ENCODE results near the gene ARMH4.

Gene ARMH4

DNA sequence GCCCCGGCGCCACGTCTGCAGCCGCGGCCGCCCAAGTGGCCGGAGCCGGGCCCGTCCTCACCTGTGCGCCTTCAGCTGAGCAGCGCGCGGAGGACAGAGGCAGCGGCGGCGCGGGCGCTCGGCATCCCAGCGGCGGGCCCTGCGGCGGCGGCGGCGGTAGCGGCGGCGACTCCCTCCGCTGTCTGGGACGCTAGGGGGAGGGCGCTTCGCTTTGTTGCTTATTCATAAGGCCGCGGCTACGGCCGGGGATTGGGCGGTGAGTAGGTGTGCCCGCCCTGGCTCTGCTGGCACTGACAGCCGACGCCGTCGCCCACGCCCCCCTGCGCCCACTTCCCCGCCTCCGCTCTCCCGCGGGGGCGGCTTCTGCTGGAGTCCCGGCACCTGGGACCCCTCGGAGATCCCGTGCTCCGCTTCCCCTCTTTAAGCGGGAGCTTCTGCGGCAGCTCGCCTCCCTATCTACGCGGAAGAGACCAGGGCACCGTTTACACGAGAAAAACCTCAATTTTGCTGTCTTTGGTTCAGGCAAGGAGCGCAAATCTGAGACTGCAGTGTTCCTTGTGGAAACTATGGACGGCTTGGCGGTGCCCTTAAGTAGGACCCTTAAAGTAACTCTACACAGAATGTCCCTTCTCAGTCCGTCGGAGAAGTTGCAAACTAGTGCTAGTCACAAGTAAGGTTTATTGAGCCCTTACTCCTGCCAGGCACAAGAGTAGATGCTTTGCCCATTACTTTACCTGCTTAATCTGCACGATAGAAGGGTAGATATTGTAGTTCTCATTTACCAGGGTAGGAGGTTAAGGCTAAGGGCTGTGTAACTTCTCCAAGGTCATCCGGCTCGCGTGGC is at the start of gene ARMH4:
Gene ARMH4 (minus strand): TSS at position 200 of the 844 bp plus-strand sequence. CDS start 12,855 bp downstream, outside the sequence.
- TF ChIP-seq CTCF (IDR thresholded peaks at IDR 0.05; ENCODE audit: low read depth, low read length, missing control alignments) = no peak
- H3K4me3 ChIP-seq (ENCODE audit: low read depth, low read length) = peak within 1 kb of the TSS; percentile 73
- DNase-seq (ENCODE audit: low read depth) = peak; percentile 46
- in situ Hi-C loops (cut with HindIII; ENCODE audit: low sequenced_read_pairs) = no loop called here

- in situ Hi-C loops (cut with HindIII; ENCODE audit: low sequenced_read_pairs) = loop anchor here (5.0 kb wide), 1 partner anchor 89 kb away; no protein-coding TSS in a partner anchor
- no peak for TF ChIP-seq CTCF (IDR thresholded peaks at IDR 0.05; ENCODE audit: low read depth, low read length, missing control alignments)
- no peak for DNase-seq (ENCODE audit: low read depth)
- peak overlapping the region; percentile 81 for H3K4me3 ChIP-seq (ENCODE audit: low read depth, low read length)
These were observed 48.8 kb upstream of the ARMH4 start for GRCh38 chr14:58200846-58201245.

GRCh38 chr14:58200480-58200841 is 48.4 kb upstream of the ARMH4 start:
- in situ Hi-C loops (cut with HindIII; ENCODE audit: low sequenced_read_pairs) = loop anchor here (5.0 kb wide), 1 partner anchor 88 kb away; no protein-coding TSS in a partner anchor
- TF ChIP-seq CTCF (IDR thresholded peaks at IDR 0.05; ENCODE audit: low read depth, low read length, missing control alignments) = no peak
- peak overlapping the region; percentile 81 for H3K4me3 ChIP-seq (ENCODE audit: low read depth, low read length)
- no peak for DNase-seq (ENCODE audit: low read depth)

GRCh38 chr14:58199726-58200479 is 47.9 kb upstream of the ARMH4 start, which contains the start of gene ACTR10:
TSS of gene ACTR10 (plus strand) at chr14:58200149. CDS start at chr14:58200218, 69 bp downstream.
- TF ChIP-seq CTCF (IDR thresholded peaks at IDR 0.05; ENCODE audit: low read depth, low read length, missing control alignments) = no peak
- in situ Hi-C loops (cut with HindIII; ENCODE audit: low sequenced_read_pairs) = loop anchor here (5.0 kb wide), 1 partner anchor 88 kb away; no protein-coding TSS in a partner anchor
- H3K4me3 ChIP-seq (ENCODE audit: low read depth, low read length) = peak within 1 kb of the TSS; percentile 81
- DNase-seq (ENCODE audit: low read depth) = peak; percentile 26

- no peak for TF ChIP-seq CTCF (IDR thresholded peaks at IDR 0.05; ENCODE audit: low read depth, low read length, missing control alignments)
- no peak overlapping the region for H3K4me3 ChIP-seq (ENCODE audit: low read depth, low read length)
- in situ Hi-C loops (cut with HindIII; ENCODE audit: low sequenced_read_pairs) = no loop called here
- no peak for DNase-seq (ENCODE audit: low read depth)
These were observed 46.1 kb upstream of the ARMH4 start for GRCh38 chr14:58198086-58198485.

DNA sequence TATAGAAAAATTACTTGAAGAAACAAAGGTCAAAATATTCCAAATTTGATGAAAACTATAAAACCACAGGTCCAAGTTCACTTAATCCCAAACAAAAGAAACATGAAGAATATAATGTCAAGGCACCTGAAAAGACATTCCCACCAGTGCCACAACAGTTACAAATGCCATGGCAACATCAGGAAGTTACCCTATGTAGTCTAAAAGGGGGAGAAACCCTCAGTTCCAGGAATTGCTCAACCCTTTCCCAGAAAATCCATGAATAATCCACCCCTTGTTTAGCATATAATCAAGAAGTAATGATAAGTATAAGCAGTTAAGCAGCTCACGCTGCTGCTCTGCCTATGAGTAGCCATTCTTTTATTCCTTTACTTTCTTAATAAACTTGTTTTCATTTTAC is 44.2 kb upstream of the ARMH4 start:
- no peak for TF ChIP-seq CTCF (IDR thresholded peaks at IDR 0.05; ENCODE audit: low read depth, low read length, missing control alignments)
- H3K4me3 ChIP-seq (ENCODE audit: low read depth, low read length) = no peak overlapping the region
- DNase-seq (ENCODE audit: low read depth) = no peak
- in situ Hi-C loops (cut with HindIII; ENCODE audit: low sequenced_read_pairs) = no loop called here

Measured in astrocyte of the cerebellum (primary cell).